ELR (cell line): ENCODE results near the gene GPR32.
"Not testable (repeated sequence)": the region's sequence is repeated elsewhere in the genome, so short reads cannot be mapped to it uniquely, and the experiment has no call there.

ENCODE experiments used
- DNase-seq: peaks from one replicate; pipeline ENCODE4 v3.0.0-alpha.2; 2015; ENCODE audit warnings: low read depth

GPR32 gene

DNA sequence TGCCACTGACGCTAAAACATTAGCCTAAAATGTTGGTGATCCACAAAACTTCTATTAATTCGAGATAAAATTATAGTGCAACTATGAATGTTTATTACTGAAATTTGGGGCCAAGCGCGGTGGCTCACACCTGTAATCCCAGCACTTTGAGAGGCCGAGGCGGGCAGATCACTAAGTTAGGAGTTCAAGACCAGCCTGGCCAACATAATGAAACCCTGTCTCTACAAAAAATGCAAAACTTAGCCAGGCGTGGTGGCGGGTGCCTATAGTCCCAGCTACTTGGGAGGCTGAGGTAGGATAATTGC lies 13.5 kb downstream of the GPR32 start:
- DNase-seq: not testable (repeated sequence)

DNA sequence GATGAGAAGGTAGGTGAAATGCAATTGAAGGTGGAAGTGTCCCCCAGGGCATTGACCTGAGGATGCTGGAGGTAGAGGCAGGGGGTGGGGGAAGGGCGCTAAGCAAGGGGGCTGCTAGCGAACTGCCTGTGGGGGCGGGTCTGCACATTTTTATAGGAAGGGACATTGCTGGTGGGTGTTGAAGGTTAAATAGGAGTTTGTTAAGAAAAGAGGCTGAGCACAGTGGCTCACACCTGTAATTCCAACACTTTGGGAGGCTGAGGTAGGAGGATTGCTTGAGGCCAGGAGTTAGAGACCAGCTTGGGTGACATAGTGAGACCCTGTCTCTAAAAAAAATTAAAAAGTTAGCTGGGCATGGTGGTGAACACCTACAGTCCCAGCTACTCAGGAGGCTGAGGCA lies 14.4 kb downstream of the GPR32 start:
- DNase-seq: no peak

DNA sequence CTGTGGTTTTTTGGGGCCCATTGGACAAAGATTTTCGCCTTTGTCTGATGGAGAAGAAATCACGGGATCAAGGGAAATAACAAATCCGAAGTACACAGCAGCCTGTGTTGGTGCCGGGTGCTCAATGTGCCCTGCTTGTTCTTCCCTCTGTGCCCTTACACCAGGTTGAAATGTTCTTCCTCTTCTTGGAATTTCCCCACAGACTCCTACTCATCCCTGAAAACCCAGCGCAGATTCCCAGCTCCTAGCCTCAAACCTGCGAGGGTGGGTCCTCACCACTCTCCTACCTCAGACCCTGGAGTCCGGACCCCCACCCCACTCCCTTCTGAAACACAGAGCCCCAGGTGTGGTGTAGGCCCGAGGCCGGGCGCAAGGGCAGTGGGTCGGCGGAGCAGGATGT lies 15.1 kb downstream of the GPR32 start:
- no peak for DNase-seq

DNA sequence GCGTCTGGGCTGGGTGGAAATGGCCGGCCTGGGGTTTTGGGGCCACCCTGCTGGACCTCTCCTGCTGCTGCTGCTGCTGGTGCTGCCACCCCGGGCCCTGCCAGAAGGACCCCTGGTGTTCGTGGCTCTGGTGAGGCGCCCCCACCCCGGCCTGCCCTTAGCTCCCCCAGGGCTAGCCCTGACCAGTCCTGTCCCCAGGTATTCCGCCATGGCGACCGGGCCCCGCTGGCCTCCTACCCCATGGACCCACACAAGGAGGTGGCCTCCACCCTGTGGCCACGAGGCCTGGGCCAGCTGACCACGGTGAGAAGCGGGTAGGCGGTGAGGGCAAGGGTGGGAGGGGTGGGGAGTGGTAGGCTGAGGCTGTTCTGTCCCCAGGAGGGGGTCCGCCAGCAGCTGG lies 20.1 kb downstream of the GPR32 start, which contains the start of gene ACP4:
Gene ACP4 (plus strand): TSS at position 20 of the 400 bp plus-strand sequence. CDS start 0 bp downstream, at position 20.
- no peak for DNase-seq

DNA sequence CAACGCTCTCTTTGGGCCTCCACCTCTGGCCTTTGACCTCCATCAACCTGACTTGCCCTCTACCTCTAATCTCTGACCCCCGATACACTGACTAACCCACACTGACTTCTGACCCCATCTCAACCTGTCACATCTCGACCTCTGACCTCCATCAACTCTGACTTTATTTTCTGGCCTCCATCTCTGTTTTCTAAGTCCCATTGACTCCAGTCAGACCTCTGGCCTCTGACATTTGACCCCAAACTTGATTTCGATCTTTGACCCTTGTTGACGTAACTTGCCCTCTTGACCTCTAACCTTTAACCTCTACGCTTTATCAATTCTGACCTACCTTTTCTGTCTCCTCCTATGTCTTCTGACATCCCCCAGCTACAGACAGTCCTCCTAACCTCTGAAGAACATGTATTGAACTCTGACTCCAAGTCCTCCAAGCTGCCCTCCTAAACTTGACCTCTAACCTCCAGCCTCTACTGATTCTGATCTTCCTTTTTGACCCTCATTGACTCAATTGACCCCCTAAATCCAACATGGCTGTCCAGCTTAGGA lies 20.7 kb downstream of the GPR32 start:
- peak; percentile 27 for DNase-seq

DNA sequence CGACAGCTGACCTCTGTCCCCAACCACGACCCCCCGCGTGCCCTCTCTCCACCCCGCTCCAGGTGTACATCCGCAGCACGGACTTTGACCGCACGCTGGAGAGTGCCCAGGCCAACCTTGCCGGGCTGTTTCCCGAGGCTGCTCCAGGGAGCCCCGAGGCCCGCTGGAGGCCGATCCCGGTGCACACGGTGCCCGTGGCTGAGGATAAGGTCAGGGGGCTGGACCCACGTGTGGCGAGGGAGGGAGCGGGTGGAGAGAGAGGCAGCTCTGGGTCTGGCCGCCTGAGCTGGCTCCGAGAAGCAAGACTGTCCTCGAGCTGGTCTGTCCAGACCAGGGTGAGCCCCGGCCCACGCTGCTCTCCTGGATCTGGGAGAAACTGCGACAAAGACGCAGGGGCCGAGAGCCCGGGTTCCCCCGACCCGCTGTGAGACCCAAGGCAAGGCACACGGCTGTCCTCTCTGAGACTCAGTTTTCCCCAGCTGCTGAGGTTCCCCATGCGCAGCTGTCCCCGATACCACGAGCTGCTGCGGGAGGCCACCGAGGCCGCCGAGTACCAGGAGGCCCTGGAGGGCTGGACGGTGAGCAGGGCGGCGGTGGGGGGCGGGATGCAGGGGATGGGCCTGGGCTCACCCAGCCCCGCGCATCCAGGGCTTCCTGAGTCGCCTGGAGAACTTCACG lies 21.5 kb downstream of the GPR32 start:
- DNase-seq: peak; percentile 22

DNA sequence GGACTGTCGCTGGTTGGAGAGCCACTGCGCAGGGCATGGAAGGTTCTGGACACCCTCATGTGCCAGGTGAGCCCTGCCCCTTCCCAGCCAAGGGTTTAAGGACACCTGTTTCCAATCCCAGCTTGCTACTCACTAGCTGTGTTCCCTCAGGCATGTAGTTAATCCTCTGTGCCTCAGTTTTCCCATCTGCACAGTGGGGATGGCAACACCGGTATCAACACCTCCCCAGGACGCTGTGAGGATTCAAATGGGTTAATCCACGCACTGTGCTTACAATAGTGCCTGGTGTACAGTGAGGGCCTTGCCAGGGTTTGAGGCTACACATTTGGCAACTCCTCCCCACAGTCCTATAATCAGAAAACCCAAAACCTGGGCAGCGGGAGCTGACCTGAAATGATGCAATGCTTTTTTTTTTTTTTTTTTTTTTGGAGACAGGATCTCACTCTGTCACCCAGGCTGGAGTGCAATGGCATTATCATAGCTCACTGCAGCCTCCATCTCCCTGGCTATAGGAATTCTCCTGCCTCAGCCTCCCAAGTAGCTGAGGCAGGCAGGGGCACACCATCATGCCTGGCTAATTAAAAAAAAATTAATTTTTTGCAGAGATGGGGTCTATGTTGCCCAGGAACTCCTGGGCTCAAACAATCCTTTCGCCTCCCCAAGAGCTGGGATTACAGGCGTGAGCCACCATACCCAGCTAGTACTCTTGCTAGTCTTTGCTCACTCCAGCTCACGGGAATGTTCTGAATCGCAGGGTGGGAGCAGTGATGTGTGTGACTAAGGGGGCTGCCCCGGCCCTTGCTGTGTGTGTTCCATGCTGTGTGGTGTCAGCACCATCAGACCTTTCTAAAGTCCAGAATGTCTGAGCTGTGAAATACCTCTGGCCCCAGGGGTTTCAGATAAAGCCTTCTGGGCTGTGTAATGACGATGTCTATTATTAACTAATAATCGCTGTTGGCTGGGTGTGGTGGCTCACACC lies 22.3 kb downstream of the GPR32 start:
- DNase-seq: peak; percentile 34

DNA sequence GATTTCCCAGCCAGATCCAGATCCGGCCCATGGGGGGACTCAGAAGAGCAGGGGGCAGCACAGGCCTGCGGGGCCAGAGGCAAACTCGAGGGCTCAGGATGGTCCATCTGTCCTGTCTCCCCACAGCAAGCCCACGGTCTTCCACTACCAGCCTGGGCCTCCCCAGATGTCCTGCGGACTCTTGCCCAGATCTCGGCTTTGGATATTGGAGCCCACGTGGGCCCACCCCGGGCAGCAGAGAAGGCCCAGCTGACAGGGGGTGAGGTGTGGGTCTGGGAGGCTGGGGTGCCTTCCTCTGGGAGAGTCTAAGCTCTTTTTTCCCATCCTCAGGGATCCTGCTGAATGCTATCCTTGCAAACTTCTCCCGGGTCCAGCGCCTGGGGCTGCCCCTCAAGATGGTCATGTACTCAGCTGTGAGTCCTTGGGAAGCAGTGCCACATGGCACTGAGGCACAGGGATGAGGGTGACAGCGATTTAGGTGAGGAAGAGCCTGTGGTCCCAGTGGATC lies 23.3 kb downstream of the GPR32 start:
- peak; percentile 22 for DNase-seq

DNA sequence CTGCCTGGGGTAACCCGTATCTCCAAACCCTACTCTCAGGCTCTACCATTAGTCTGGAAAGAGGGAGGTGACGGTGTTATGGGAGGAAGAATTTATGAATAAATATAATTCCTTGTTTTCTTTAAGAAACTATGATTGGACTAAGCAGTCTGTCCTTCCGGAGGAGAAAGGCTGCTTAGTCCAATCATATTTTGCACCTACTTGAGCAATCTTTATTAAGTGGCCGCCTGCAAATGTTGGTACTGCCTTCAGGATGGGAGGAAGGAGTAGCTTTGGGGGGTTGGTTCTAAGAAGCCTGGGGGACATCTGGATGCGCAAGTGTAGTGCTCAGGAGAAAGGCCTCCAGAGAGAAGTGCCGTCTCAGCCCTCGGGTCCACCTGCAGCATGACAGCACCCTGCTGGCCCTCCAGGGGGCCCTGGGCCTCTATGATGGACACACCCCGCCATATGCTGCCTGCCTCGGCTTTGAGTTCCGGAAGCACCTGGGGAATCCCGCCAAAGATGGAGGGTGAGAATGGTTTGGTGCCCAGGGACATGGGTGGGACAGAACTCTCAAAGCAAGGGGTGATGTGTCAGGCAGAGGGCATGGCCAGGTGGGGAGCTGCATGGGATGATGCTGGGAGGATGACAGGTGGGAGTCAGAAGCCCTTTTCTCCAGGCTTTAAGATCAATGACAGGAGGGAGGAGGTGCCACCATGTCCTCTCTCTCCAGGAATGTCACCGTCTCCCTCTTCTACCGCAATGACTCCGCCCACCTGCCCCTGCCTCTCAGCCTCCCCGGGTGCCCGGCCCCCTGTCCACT lies 24.0 kb downstream of the GPR32 start:
- DNase-seq: peak; percentile 65

DNA sequence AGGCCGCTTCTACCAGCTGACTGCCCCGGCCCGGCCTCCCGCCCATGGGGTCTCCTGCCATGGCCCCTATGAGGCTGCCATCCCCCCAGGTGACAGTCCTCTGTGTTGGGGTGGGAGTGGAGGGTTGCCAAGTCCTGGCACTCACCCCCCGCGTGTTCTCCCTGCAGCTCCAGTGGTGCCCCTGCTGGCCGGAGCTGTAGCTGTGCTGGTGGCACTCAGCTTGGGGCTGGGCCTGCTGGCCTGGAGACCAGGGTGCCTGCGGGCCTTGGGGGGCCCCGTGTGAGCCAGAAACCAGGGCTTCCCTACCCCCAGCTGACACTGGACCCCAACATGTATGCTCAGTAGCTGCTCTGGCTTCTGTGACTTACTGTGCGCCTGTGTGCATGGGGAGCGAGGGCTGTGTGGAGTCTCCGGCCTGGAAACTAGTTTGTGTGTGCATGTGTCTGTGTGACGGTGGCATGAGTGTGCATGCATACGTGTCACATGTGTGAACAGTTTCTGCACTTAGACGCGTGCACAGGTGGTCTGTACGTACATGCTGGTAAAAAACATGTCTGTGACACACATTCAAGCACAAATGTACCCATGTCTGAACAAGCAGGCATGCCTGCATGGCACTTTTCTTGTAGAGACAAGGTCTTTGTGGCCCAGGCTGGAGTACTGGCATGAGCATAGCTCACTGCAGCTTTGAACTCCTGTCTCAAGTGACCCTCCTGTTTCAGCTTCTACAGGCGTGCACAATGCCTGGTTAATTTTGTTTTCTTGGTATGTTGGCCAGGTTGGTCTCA lies 24.8 kb downstream of the GPR32 start:
- DNase-seq: peak; percentile 59

DNA sequence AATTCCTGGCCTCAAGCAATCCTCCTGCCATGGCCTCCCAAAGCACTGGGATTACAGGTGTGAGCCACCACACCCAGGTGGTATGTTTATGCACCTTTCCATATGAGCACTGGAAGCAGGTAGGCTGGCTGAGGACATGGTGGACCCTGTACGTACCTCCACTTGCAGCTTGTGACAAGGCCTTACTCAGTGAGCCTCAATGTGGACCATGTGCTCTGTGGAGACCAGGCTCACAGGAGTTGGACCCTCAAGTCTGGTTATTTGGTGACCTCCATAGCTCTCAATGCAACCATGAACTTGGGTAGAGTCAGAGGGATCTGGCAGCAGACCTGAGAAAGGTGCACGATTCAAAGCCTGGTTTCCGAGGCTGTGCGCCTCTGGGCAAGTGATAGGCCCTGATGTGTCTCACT lies 25.4 kb downstream of the GPR32 start:
- no peak for DNase-seq

DNA sequence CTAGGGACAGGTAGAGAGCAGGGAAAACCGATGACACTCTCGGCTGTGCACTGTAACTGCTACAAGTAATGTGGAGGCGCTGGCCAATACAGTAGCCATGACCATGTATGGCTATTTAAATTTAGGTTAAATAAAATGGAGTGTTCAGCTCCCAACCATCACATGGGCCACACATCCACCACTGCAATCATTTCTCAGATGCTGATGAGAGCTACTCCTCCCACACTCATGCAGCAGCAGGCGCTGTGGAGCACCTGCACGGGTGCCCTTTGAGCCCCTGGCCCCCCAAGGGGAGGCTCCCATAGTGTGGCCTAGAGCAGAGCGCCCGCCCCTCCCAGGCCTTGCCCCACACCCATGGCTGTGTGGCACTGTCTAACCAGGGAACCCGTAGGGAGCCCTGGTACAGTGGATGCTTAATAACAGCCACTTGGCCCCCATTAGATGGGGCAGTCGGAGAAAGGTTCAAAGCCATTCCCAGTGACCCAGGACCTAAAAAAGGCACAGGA lies 25.9 kb downstream of the GPR32 start:
- no peak for DNase-seq

DNA sequence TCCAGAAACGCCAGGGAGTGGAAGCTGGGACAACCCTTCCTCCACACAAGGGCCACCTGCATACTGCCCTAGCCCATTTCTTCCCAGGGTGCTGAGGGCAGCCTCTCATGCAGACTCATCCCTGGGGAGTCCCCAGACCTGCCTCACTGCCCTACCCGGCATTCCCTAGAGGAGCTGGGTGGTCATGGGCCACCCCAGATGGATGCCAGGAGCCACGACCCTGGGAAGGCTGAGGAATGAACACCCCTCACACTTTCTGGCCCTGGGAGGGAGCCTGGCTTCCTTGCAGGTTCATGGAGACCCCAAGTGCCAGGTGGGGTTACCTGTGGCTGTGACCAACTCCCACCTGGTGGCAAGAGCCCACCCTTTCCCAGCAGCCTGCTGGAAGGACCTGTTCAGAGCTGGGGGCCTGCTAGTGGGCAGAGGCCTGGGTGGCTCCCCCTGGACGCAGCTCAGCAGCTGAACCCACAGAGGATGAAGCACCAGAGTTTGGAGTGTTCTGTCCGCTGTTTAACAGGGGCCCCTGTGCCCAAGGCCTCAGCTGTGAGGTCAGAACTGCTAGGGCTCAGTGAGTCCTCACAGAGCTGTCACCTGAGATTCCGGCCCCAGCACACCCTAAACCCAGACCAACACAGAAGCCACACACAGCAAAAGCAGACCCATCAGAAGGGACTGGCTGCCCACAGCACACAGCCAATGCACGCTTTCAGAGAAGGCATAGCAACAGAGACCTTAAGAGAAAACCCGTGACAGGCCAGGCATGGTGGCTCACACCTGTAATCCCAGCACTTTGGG lies 26.6 kb downstream of the GPR32 start:
- no peak for DNase-seq

DNA sequence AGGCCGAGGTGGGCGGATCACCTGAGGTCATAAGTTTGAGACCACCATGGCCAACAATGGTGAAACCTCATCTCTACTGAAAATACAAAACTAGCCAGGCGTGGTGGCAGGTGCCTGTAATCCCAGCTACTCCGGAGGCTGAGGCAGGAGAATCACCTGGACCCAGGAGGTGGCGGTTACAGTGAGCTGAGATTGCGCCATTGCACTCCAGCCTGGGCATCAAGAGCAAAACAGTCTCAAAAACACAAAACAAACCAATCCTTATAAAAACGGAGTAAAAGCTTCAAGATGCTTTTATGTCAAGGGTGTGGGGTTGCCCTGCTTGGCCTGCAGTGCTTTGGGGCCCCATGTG lies 27.1 kb downstream of the GPR32 start:
- no peak for DNase-seq

DNA sequence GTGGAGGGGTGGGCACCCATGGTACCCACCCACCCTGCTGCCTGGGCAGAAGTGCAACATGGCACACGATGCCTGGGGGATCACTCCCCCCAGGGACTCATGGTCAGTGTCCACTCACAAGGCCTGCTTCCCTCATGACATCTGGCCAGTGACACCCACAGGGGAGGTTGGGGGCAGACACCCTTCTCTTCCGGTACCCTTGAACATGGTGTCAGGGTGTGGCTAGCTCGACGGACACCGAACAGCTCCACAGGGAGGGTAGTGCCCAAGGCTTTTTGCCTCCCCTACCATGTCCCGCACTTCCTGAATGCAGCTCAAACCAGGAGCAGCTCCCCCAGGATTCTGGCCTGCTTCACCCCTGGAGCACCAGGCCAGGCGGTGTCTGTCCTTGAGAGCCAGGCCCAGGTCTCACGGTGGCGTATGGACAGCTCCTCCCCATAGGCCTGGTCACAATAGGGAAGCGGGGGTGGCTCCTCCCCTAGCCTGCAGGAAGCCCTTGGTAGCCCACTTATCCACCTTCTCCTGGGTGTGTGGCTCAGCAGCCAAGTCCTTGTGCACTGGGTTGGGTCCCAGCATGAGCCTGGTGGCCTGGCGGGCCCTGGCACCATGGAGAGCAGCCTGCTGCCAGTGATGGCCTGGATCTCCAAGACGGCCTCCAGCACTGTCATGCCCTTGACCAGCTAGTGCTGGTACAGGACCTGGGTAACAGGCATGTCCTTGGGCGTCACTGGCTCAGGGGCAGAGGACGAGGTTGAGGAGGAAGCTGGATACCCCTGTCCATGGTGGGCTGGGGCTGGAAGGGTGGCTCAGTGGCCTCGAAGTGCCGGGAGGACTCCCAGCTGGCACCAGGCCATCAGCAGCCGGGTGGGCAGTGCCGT lies 27.8 kb downstream of the GPR32 start:
- DNase-seq: no peak

DNA sequence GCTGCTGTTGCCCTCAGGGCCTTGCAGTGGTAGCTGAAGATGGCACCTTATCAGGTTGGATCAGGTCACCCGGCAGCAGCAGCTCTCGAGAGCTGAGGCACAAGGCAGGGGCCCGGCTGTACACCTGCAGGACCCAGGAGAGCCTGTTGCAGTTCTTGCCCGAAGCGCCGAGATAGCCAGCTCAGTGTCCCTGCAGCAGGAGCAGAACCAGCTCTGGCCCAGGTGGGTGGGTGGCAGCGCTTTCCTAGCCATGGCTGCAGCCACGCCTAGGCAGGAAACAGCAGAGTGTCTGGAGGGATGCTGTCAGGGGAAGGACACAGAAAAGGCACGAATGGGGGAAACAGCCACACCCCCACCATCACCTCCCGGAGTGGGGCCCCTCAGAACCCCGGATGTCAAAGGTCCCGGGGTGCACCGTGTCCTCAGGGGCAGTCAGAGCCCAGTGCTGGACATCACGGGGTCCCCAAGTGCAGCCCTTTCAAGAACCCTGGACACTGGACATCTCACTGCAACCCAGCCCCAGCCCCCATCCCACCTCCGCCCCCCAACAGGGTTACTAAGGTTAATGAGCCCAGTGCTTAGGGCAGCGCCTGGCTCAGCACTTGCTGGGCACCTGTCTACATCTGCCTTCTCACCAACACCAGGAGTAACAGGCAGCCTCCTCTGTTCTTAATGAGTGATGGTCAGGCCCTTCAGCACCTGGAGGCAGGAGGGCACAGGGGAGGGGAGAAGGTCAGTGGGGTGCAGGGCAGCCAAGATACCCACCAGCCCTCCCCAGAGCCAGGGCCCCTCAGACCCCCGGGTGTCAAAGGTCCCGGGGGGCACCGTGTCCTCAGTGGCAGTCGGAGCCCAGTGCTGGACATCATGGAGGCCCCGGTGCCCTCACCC lies 28.6 kb downstream of the GPR32 start:
- DNase-seq: no peak

DNA sequence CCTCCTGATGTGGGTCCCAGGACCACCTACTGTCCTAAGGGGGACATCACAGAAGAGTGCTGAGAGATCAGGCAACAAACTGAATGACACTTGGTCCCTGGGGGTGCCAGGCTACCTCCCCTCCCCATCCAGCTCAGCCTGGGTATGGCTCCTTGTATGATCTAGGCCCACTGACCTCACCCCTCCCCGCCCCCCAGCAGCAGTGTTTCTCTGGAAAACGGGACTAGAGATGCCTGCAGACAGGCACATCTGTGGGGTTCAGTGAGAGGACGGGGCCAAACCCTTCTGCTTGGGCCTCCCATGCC lies 29.2 kb downstream of the GPR32 start:
- no peak for DNase-seq

DNA sequence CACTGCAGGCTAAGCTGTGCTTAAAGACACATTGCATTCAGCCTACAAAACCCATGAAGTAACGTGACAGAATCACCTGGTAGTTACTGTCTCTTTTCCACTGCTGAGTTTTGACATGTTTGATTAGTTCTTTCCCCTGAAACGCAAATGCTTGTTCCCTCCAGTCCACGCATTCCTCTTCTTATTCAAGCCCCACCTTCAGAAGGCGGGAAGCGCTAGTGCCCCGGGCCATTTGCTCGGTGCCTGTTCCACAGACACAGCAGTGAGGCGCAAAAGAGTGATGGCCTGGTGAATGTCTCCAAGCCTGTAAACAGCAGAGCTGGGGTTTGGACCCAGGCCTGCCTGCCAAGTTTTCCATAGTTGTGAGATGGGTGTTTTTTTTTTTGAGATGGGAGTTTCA lies 30.8 kb downstream of the GPR32 start:
- no peak for DNase-seq
